GM12892 (cell line): ENCODE measurements around the gene CTF1.

Experiments used
- DNase-seq: peaks from one replicate; pipeline ENCODE4 v3.0.0; 2011; ENCODE audit not compliant: insufficient read length
- FAIRE-seq: peaks from 2 replicates; lab custom pipeline; 2011; peaks lifted over from hg19 to GRCh38; lab: Jason Lieb, UNC
- POLR2A ChIP-seq: IDR thresholded peaks from 2 replicates; pipeline ENCODE4 v1.6.1; 2011; ENCODE audit warnings: low read depth, low read length, control low read depth
- POLR2AphosphoS5 ChIP-seq: IDR thresholded peaks from 2 replicates; pipeline ENCODE4 v1.6.1; 2011; ENCODE audit warnings: low read depth, low read length, control low read depth
- TAF1 ChIP-seq: IDR thresholded peaks from 2 replicates; pipeline ENCODE4 v1.6.1; 2011; ENCODE audit warnings: low read depth, mild to moderate bottlenecking, control low read depth, low read length, borderline replicate concordance

Gene CTF1

DNA sequence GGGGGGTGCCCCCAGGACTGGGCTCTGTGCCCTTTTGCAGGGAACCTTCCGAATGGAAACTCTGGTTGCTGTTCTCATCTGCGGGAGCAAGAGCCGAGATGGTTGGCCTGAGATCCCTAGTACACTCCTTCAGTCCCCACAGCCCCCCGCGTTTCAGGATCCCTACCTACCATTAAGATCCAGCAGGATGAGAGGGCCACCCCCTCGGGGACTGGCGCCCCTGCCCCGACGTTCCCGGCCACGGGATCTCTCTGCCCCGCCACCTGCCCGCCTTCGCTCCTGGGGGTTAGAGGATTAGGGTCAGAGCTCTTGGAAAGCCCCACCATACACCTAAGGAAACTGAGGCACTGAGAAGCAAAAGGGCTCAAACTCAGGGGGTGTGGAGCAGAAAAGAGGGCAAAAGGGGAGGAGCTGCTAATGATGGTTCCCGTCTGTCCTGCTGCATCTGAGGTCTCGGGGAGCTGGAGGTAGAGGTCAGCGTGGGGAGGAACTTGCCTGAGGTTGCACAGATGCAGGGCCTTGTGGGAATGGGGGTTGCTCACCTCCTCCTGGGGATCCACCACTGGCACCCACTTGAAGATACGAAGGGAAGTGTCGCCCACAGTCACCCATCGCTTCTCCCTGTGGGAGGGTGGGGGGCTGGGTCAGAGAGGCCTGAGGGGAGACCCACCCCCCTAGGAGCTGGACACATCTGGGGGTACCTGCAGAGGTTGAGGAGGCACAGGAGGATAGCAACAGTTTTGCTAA lies 3.6 kb upstream of the CTF1 start:
- no peak for TF ChIP-seq POLR2AphosphoS5
- TF ChIP-seq TAF1 = no peak
- TF ChIP-seq POLR2A = no peak
- DNase-seq (no peak), FAIRE-seq (no peak)

DNA sequence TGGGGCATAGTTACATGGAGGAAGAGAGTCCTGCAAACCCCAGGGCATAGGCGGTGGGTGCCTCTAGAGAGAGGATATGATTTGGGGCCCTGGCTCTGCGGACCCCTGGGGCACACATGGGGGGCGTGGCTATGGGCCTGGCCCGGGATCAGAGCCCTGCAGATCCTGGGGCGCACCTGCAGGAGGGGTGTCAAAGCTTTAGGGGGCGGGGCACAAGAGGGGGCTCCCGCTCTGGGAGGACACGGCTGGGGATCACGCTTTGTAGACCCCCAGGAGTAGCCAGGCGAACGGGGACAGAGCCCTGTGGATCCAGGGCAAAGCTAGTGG lies 3.0 kb upstream of the CTF1 start:
- TF ChIP-seq POLR2AphosphoS5 = no peak
- no peak for TF ChIP-seq TAF1
- TF ChIP-seq POLR2A = no peak
- FAIRE-seq = no peak
- no peak for DNase-seq

DNA sequence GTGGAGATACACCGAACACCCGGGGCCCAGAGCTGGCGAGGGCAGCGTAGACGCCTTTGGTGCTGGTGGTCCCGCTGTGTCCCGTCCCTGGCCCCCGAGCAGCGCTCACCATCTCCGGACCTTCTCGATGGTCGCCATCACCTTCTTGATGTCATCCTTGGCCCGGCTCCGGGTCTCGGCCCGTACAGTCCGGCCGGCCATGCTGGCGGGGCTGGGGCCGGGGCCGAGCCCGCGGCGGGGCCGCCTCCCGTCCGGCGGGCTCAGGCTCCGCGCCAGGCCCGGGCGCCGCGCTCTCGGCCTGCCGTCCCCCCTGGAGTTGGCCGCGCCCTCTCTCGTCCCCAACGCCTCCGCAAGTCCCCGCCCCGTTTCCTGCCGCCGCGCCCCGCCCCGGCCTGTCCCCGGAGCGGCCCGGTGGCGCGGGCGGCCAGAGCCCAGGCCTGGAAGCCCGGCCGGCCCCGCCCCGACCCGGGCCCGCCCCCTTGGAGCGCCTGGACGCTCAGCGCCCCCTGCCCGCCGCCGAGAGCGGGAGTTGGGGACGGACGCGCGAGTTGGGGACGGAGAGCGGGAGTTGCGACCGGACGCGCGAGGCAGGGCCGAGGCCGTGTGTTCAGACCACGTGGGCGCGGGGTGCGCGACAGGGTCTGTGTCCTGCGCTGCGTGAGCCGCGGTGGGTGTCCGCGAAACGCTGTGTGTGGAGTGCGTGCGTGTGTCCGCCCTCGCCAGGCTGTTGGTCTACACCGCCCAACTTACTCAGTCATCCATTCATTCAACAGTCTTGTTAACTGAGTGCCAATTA lies 2.5 kb upstream of the CTF1 start, which contains the start of gene BCL7C:
Gene BCL7C, minus strand, starts transcription at position 334 of the 796 bp plus-strand sequence. Its CDS starts 133 bp downstream, at position 201.
- DNase-seq = peak; percentile 82
- FAIRE-seq = peak; percentile 82
- TF ChIP-seq POLR2A (peak; percentile 73; the same call in 1 of the 2 replicates), TAF1 (no peak)

DNA sequence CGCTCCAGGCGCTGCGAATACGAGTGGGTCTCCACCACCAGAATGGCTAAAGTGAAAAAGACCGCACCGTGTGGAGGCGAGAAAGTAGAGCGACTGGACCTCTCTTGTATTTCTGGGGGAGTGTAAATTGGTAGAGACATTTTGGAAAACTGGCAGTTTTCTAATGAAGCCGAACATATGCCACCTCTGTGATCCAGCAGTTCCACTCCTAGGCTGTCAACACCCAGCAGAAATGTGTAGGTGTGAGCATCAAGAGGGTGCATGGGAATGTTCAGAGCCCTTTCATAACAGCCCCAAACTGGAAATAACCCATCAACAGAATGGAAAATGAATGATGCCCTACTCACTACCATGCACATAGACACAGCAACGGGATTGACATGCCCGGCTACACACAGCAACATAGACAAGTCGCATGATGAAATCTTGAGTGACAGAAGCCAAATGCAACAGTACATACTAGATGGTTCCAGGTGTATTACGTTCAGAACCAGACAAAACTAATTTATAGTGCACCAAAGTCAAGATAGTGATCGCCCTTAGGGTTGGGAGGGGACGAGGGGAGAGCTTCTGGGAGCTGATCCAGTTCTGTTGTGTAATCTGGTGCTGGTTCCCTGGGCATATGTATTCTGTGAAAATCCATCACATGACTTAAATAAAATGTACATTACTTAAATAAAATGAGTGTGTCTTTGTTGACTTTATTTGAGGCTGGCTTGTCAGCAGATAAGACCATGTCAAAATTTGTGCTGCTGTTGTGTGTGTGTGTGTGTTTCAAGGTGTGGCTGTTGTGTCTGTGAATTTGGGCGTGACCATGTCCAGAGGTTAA lies 1.7 kb upstream of the CTF1 start:
- DNase-seq = no peak
- no peak for FAIRE-seq
- no peak for TF ChIP-seq POLR2A
- no peak for TF ChIP-seq POLR2AphosphoS5
- no peak for TF ChIP-seq TAF1

DNA sequence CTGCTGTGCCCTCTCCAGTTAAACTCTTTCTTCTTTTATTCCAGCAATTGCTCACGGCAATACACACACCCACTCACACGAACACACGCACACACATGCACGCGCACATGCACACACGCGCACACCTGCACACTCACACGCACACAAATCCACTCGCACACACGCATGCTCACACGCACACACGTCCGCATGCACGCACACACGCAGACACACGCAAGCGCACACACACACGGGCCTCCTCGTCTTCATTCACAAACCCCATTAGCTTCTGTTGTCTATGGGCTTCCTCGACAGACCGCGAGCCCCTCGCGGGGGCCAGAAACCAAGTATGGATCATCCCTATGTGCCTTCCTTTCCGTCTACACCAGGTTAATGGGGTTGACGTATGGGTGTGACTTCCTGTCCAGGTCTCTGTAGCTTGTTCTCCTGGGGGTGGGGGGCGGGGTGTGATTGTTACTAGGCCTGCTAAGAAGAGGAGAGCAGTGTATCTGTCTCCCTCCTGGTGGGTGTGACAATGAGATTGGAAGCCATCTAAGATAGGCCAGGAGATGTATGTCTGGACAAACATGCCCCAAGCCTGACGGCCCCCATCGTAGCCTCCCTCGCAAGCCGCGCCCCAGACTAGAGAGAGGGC lies 670 bp upstream of the CTF1 start:
- FAIRE-seq = no peak

DNA sequence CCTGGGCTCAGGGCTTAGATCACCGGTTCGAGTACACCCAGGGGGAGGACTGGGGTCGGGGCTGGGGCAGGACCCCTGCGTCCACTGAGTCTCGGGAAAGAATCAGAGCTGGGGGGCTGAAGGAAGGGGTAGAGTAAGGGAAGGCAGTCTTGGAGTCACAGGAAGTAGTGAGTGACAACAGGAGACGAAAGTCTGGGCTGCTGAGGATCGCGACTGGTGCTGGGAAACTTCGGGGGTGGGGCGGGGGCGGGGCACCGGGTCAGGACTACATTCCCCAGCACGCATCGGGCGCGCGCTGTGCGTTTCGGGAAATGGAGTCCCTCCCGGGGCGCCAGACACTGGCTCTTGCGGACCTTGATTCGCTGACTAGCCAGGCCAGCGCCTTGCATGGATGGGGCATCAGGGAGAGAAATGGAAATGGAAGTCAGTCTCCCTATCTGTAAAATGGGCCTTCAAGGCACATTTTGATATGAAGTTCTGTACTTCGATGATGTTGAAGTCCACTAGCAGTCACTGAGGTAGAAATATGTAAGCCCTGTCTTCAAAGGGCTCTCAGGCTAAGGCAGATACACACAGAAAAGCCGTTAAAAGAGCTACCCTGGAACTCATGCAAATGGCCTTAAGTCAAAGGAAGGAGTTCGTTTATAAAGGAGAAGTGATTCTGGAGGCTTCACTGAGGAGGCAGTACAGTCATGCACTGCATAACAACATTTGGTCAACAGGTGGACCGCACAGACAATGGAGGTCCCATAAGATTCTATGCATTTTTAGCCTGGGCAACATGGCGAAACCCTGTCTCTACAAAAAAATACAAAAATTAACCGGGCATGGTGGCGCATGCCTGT lies 697 bp downstream of the CTF1 start:
- peak; percentile 68 for FAIRE-seq
- no peak for TF ChIP-seq POLR2AphosphoS5
- no peak for TF ChIP-seq TAF1
- TF ChIP-seq POLR2A = no peak
- peak; percentile 69 for DNase-seq

More for the DNA sequence above, 670 bp upstream of the CTF1 start:
- TF ChIP-seq POLR2AphosphoS5 = no peak; the same call in 1 of the 2 replicates
- no peak for TF ChIP-seq POLR2A
- DNase-seq = no peak

DNA sequence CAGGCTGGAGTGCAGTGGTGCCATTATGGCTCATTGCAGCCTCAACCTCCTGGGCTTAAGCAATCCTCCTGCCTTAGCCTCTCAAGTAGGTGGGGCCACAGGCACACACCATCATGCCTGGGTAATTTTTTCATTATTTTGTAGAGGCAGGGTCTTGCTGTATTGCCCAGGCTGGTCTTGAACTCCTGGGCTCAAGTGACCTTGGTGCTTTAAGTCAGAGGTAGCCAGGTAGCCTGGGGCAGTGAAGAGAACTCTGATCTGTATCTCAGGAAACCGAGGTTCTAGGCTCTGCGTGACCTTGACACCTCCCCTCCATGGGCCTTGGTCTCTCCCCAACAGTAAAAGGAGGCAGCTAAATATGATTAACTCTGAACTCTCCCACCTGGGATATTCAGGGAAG lies 3.4 kb downstream of the CTF1 start:
- FAIRE-seq (no peak), DNase-seq (no peak)

DNA sequence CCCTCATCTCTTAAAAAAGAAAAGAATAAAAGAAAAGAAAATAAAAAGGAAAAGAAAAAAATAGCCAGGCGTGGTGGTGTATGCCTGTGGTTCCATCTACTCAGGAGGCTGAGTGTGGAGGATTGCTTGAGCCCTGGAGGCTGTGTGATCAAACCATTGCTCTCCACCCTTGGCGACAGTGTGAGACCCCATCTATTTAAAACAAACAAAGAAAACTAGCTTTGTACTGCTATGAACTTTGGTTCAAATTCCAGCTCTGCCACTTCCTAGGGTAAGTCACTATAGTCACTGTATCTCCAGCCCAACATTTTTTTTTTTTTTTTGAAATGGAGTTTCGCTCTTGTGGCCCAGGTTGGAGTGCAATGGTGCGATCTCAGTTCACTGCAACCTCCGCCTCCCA lies 4.2 kb downstream of the CTF1 start:
- TF ChIP-seq POLR2A = no peak
- TF ChIP-seq TAF1 = no peak
- TF ChIP-seq POLR2AphosphoS5 = no peak
- no peak for FAIRE-seq
- no peak for DNase-seq

More for the DNA sequence above, 3.4 kb downstream of the CTF1 start:
- TF ChIP-seq TAF1 (no peak), POLR2AphosphoS5 (no peak), POLR2A (no peak)

DNA sequence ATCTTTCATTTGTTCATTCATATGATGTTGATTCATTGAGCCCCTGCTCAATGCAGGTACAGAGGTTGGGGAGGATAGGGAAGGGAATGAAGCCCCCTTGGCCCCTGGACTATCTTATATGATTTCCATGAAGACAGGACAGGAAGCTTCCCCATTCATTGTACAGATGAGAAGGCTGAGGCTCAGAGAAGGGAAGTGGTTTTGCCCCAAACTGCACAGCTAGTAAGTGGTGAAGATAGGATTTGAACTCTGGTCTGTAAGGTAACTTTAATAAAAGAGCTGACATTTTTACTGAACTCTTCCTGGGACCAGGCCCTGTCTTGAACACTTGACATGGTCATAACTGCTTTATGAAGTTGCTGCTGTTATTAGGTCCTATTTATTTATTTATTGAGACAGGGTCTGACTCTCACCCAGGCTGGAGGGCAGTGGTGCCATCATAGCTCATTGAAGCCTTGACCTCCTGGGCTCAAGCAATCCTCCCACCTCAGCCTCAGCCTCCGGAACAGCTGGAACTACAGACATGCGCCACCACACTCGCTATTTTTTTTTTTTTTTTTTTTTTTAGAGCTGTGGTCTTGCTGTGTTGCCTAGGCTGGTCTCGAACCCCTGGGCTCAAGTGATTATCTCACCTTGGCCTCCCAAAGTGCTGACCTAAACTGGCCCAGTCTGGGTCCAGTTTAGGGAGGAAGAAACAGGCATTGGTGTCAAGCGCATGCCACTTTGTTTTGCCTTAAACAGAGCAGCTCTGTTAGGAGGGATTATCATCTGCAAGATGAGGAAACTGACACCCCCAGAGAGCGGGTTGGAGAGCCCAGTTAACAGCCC lies 5.0 kb downstream of the CTF1 start:
- FAIRE-seq (no peak), DNase-seq (no peak)
- TF ChIP-seq TAF1 (no peak), POLR2AphosphoS5 (no peak), POLR2A (no peak)
